GM19438 (cell line): Measurements from ENCODE around the gene PGD.
"Not testable (repeated sequence)": the region's sequence is repeated elsewhere in the genome, so short reads cannot be mapped to it uniquely, and the experiment has no call there.

ENCODE experiments used
- ATAC-seq: cut with Tn5 transposase; IDR thresholded peaks from one replicate; pipeline ENCODE4 v1.9.1; 2021; ENCODE audit warnings: low read depth; ENCODE audit not compliant: unreplicated experiment

PGD gene

DNA sequence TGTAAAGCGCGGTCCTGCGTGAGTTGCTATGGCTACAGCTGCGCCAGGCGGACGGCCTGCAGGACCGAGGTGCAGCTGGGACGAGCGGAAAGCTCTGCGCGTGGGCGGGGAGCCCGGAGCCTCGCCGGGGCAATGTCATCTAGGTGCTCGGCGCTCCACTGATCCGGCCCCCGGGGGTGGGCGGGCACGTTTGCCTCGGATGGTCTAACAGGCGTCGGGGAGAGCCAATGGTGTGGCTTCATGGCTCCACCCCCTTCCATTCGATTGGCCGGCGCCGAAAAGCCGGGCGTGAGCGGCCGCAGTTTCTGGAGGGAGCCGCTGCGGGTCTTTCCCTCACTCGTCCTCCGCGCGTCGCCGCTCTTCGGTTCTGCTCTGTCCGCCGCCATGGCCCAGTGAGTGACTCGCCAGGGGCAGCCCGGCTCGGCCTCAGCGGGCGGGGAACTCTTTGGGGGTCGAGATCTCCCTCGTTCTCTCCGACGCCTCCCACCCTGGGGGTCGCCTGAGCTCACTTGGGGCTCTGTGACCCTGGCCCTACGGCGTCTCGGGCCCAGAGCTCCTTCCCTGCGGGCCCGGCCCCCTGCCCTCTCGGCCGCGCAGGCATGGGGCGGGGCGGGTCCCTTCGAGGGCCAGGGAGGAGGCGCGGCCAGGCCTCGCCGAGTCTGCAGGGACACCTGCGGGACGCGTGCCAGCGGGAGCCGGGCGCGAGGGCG lies at the start of gene PGD:
PGD (plus strand) TSS at position 331 of the 710 bp plus-strand sequence; CDS start at position 385, 54 bp downstream.
- peak; percentile 89 for ATAC-seq

DNA sequence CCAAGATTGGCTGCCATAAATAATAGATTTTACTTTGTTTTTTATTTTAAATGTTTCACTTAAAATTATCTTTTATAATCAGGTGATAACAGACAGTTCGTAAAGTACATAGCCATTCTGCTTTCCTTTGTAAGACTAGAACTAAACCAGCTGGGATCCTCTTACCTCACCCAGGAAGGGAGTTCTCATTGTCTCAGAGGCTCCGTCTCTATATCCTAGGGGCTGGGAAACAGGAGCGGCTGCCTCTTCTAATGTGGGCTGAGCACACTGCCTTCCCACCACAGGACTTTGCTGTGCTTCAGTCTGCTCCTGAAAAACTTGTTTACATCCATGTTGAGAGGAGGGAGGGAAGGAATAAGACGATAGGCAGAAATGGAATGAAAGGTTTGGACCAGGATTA lies 45.6 kb upstream of the PGD start:
- no peak for ATAC-seq

DNA sequence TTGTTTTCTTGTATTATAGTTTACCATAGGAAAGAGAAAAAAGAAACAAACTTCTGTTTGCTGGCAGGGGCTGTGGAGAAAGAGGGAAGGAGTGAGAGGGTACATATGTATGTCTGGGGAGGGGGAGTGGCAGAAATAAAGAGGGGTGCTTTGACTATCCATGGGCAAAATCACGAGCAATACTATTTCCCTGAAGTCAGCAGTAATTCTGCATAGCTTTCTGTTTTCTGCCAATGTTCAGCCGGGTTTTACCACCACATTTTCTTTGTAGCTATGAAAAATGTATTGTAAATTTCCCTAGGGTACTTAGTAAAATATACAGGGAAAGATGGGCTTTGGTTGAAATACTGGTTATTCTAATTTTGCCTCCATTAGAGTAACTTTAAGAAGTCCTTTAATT lies 45.2 kb upstream of the PGD start:
- ATAC-seq, result no peak

DNA sequence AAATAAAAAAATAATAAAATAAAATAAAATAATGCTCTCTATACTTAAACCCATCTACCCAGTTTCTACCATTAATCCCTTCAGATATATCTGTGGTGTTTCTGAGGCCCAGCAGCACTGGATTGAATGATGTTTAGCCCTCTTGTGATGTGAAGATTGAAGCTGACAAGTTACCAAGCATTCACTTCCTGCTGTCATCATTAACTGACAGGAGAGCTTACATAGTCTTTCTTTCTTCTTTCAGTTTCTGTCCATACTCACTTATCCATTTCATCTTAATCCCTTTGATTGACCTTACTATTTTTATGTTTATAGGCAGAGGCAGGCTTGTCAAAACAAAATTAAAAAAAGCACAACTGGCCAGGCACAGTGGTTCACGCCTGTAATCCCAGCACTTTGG lies 38.8 kb upstream of the PGD start:
- ATAC-seq, result no peak

DNA sequence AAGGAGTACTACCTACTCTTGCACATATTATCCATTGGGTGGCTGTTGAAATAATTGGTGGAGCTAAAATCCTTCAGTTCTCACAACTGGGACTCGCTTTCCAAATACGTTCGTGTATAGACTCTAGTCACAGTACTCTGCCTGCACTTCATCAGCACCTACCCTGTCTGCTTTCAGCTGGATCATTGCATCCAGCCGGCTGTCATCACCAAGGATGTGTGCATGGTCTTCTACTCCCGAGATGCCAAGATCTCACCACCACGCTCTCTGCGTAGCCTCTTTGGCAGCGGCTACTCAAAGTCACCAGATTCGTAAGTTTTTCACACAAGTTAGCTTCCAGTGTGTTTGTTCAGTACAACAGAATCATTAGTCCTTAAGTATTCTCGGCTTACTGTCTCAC lies 37.3 kb upstream of the PGD start:
- ATAC-seq, result no peak

DNA sequence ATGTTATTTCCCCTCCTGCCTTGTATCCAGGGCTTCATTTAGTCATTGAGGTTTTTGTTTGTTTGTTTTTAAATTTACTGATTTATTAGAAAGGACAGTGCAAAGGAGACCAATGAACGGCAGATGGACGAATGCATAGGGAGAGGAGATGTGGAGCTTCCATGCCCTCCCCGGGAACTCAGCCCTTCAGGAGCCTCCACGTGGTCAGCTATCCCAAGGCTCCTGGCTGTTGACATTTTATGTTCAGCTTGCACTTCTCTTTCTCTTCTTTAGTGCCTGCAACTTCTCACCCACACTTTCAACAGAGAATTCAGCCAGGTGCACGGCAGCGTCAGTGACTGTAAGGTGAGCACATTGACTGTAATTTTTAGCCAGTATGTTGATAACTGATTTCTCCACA lies 30.7 kb upstream of the PGD start:
- no peak for ATAC-seq

DNA sequence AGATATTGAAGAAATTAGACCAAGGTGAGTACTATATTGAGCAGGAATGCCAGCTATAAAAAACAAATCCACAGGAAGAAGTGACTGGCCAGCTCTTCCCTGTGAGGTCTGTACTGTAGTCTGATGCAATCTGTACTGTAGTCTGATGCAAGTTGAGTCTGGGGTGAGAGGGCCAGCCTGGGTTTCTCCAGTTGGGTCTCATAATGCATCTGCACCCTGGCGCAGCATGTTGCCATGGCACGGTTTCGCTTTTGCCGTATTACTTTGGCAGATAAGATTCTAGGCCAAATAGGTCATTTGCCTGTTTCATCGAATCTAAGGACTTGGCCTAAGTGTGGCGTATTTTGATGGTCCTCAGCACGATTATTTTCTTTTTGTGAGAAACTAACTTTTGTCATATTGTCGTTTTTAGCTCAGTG lies 24.4 kb upstream of the PGD start:
- no peak for ATAC-seq

DNA sequence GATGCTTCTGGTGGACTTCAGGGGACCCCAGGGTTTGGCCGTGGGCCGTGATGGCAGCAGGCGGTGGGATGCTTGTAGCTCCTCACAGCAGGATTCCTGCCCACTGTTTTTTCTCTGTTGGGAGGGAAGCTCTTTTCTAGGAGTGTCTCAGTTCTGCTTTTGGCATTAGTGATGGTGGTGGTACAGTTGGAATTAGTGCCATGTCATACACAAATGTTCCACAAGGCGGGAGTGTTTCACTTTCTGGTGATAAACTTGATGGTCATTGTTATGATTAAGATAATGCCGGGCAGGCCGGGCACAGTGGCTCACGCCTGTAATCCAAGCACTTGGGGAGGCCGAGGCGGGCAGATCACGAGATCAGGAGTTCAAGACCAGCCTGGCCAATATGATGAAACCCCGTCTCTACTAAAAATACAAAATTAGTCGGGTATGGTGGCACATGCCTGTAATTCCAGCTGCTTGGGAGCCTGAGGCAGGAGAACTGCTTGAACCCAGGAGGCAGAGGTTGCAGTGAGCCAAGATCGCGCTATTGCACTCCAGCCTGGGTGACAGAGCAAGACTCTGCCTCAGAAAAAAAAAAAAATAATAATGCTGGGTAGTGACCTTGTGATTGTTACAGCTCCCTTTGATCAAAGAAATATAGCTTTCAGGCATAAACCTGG lies 21.4 kb upstream of the PGD start:
- not testable (repeated sequence) for ATAC-seq

DNA sequence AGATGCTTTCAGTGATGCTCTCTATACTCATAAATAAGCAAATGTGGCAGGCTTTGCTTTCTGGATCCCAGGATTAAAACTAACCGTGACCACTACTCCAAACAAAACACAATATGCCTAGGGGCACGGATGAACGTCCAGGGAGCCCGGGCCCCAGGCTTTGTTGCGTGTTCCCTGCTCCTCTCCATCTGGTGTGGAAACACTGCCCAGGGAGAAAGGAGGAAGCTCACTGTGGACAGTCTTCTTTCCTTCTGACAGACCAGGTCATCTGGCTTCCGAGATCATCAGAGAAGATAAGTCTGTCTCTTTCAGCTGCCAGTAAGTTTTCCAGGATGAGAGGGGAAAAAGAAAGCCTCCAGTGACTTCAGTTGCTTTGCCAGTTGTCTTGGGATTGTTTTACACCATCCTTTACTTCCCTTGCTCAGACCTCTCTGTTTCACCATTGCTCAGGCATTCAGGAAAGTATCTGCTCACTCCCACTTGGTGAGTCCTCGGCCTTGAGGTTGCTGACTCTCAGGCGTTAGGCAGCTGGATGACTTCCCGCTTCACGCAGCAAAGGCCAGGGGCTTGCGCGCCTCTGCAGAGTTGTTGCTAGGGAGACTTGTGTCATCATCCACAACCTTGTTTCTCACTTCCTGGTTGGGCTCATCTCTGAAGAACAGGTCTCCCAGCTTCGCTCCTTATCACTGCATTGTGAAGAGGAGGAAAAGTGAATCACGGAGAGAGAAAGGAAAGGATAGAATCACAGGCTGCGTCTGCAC lies 20.6 kb upstream of the PGD start:
- ATAC-seq, result no peak

DNA sequence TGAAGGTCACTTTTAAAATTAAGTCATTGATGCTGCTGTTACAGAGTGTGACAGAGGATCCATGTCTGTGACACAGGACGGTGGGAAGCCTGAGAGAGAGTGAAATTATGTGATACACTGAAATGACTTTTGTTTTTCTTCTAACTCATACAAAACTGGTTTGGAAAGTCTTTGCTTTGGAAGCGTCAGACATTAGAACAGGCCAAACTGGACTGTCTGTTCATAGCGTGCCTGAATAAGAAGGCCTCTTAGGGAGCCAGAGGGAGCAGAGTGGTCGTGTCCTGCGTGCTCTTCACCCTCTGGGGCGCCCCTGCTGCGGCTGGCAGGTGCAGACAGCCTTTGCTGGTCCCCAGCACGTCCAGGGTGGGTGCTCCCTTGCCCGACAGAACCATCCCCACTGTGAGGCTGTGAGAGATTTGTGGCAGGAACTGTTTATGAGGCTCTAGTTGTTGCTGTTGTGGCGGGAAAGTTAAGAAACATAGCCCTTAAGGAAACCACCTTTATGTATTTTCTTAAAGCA lies 19.7 kb upstream of the PGD start:
- no peak for ATAC-seq

DNA sequence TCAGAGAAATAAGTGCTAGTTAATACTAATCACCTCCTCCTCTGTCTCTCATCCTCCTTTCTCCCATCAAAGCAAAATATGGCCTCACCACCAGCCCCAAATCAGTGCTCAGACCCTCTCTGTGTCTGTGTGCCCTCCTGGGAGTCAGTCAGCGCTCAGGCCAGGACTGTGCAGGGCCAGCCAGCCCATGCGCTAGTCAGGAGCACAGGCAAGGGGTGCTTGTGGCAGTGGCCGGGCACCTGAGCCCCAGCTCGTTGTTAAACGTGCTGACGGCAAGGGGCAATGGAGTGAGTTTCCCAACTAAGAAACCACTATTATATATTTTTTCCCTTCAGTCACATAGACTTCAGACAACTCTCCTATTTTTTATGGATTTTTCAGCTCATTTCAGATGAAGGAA lies 19.2 kb upstream of the PGD start:
- ATAC-seq, result no peak

DNA sequence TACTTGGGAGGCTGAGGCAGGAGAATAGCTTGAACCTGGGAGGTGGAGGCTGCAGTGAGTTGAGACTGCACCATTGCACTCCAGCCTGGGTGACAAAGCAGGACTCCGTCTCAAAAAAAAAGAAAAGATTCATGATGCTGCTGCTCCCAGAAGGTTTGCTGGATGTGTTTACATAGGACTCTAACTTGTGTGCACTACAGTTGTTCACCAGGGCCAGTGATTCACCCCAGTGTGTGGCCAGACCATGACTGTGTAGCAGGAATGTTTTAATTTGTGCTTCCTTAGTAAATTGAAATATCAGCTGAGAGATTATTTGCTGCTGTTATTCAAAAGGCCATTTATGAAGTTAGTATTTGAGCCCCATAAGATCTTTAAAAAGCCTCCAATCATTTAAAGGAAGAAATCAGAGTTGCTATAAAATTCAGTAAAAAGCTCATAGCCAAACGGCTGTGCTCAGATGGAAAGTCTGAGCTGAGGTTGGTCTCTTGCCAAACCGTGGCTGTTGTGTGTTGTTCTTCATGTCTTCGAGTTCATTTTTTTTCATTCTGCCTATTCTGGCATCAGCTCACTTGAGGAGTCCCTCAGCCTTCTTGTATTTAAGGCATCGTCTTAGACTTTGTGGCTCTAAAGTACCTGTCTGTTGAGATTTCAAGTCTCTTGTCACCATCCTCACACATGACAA lies 18.1 kb upstream of the PGD start:
- no peak for ATAC-seq

DNA sequence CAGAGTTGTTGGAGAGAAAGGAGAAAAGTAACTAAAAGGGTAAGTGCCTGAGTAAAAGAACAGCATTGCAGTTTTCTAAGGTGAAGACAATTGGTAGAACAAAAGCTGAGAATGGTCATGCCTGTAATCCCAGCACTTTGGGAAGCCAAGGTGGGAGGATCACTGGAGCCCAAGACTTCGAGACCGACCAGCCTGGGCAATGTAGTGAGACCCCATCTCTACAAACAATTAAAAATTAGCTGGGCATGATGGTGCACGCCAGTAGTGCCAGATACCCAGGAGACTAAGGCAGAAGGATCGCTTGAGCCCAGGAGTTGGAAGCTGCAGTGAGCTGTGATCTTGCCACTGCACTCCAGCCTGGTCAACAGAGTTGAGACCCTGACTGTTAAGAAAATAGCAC lies 15.2 kb upstream of the PGD start:
- ATAC-seq, result no peak

DNA sequence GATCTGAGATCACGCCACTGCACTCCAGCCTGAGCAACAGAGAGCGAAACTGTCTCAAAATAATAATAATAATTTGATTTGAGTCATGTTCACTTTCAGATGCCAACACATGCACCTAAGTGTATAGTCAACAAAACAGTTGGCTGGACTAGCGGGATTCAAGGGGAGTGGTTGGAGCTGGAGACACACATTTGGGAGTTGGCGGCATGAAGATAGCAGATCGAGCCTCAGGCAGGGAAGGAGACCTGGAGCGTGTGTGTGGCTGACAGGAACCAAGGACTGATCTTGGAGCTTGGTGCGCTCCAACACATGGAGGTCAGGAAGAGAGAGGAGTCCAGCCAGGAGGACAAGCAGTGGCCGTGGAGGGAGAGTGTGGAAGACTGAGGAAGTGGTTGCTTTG lies 14.6 kb upstream of the PGD start:
- ATAC-seq, result no peak

DNA sequence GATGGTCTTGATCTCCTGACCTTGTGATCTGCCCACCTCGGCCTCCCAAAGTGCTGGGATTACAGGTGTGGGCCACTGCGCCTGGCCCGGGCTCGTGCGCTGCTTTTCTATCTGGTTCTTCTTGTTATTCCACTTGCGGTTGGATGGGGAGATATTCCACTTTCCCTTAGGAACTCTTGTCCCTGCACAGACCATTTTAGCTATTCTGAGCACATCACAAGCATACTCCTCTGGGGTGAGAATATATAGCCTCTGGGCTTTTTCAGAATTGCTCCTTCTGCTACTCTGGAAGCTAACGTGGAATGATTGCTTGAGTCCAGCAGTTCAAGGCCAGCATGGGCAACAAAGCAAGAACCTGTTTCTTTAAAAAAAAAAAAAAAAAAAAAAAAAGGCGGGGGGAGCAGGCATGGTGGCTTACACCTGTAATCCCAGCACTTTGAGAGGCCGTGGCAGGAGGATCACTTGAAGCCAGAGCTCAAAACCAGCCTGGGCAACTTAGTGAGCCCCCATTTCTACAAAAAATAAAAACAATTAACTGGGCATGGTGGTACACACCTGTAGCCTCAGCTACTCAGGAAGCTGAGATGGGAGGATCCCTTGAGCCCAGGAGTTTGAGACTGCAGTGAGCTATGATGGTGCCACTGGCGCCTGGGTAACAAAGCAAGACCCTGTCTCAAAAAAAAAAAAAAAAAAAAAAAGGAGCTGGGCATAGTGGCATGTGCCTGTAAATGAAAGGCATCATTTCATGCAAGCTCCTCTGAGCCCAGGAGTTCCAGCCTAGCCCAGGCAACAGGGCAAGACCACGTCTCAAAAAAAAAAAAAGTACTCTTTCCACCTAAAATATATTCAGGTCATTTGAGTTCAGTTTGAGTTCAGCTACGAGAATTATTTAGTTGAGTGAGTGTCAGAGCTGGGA lies 11.8 kb upstream of the PGD start:
- no peak for ATAC-seq

DNA sequence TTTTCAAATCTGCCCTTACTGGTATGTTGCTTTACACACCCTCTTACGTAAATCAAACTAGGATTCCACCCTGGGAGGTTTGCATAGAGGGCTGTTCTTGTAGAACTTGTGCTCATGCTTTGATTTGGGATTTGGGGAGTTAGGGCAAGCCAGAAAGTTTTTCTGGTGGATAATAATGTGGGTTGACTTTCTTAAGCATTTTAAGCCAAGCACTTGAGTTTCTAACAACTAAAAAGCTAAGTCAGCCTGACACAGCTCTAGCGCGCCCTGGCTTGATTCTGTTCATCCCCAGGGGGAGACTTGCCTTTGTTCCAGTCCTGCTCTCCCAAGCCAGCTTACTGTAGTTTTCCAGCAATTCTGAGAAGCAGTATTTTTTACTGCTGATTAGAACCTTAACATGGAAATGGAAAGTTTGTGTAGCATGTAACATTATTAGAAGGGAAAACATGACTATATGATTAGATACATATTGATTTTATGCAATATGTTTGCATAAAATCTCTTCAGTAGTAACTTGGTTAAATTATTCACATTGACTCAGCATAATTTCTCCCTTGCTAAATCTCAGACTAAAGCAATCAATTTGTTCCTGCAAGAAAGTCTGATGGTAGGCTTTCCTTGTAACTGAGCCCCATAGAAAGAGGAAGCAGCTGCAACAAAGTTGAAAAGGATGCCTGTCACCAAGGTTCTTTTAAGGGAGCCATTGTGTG lies 11.0 kb upstream of the PGD start:
- no peak for ATAC-seq

DNA sequence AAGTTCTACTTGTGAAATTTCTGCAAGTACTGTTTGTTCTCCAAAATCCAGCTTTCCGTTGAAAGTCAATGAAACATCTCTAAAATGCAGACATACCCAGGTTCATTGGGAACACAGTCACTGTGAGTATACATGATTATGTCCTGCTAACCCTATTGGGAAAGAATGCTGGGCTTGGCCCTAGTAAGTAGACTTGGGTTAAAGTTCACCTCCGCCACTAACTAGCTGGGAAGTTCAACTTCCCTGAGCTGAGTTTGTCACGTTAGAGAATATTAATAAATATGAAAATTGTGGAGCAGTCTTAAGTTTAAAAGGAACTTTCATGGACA lies 10.5 kb upstream of the PGD start:
- ATAC-seq, result no peak

DNA sequence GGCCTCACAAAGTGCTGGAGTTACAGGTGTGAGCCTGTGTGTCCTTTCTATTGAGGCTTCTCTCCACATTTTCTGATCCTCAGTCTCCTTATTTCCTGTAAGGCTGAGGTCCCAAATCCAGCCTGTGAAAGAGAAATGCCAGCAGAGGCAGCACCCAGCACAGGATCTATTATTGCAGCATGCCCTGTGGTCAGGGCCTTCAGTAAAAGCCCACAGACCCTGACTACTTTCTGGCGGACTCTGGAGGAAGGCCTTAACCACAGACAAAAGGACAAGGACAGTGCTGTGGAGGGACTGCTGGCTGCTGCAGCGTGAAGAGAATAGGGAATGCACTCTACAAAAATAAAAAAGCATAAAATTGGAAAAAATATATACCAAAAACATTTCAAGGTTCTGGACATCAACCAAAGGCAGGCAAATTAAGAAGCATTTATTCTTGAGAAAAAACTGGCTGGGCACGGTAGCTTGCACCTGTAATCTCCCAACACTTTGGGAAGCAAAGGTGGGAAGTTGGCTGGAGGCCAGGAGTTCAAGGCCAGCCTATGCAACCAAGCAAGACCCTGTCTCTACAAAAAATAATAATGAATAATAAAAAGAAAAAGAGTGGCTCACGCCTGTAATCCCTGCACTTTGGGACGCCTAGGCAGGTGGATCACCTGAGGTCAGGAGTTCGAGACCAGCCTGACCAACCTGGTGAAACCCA lies 9.4 kb upstream of the PGD start:
- ATAC-seq, result no peak

DNA sequence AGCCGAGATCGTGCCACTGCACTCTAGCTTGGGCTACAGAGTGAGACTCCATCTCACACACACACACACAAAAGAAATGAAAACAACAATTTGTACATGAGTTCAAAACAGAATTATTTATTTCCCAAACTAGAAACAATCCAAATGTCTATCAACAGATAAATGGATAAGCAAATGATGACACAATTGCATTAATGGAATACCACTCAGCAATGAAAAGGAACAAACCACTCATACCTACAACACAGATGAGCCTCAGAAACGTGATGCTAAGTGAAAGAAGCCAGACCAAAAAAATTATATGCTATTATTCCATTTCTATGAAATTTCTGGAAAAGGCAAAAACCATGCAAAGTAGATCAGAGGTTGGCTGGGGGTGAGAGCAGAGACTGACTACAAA lies 2.0 kb upstream of the PGD start:
- no peak for ATAC-seq
